Liver (tissue), 9 donors: Measurements from ENCODE around the gene CRACR2B. TPM values are rescaled to one million over a fixed set of nuclear protein-coding genes. Genes with fewer than 3 reads are reported as not detected.
A peak's percentile ranks its signal among the peaks of the same experiment; 100 is the strongest.

Source experiments
- DNase-seq: peaks from one replicate; pipeline ENCODE4 v3.0.0-alpha.2; 2017; ENCODE audit warnings: low spot score
- H3K27ac ChIP-seq, 2 donors: one replicate each; pipeline ENCODE4 v1.7.0; 2013; ENCODE audit warnings: inconsistent platforms in 2 of 2, low read length in 2 of 2, control low read depth in 1 of 2, low read depth in 1 of 2, mild to moderate bottlenecking in 1 of 2
- H3K27me3 ChIP-seq, 4 donors: one replicate each; pipeline versions ENCODE4 v1.6.1 to v1.7.0; 2013; ENCODE audit warnings: low read length in 3 of 4, inconsistent platforms in 1 of 4, mild to moderate bottlenecking in 1 of 4, moderate library complexity in 1 of 4; ENCODE audit not compliant: control insufficient read depth in 4 of 4, insufficient read depth in 4 of 4
- H3K36me3 ChIP-seq, 4 donors: one replicate each; pipeline versions ENCODE4 v1.6.1 to v1.7.0; 2013; ENCODE audit warnings: low read length in 3 of 4, mild to moderate bottlenecking in 3 of 4, low read depth in 1 of 4, moderate library complexity in 1 of 4; ENCODE audit not compliant: control insufficient read depth in 4 of 4, insufficient read depth in 3 of 4
- H3K4me1 ChIP-seq, 4 donors: one replicate each; pipeline versions ENCODE4 v1.6.1 to v1.7.0; 2013; ENCODE audit warnings: low read length in 3 of 4, mild to moderate bottlenecking in 3 of 4, moderate library complexity in 1 of 4; ENCODE audit not compliant: control insufficient read depth in 4 of 4, insufficient read depth in 4 of 4
- H3K4me3 ChIP-seq, 3 donors: one replicate each; pipeline versions ENCODE4 v1.6.1 to v1.7.0; 2013; ENCODE audit warnings: low read length in 3 of 3, control low read depth in 1 of 3, low read depth in 1 of 3, mild to moderate bottlenecking in 1 of 3
- H3K9ac ChIP-seq, 2 donors: one replicate each; pipeline ENCODE4 v1.7.0; 2013; ENCODE audit warnings: low read length in 2 of 2, mild to moderate bottlenecking in 2 of 2, moderate library complexity in 2 of 2, control low read depth in 1 of 2, low read depth in 1 of 2
- H3K9me3 ChIP-seq, 4 donors: one replicate each; pipeline versions ENCODE4 v1.6.1 to v1.7.0; 2013; ENCODE audit warnings: low read length in 3 of 4; ENCODE audit not compliant: control insufficient read depth in 4 of 4
- EGR1 ChIP-seq, 2 donors: IDR thresholded peaks; 2 replicates each; pipeline ENCODE4 v1.6.1; 2016 to 2018; ENCODE audit warnings: antibody characterized with exemption in 2 of 2, low read depth in 2 of 2
- FOXA2 ChIP-seq: IDR thresholded peaks from 2 replicates; pipeline ENCODE4 v1.6.1; 2016; ENCODE audit warnings: antibody characterized with exemption
- GABPA ChIP-seq, 2 donors: IDR thresholded peaks in 1 of 2; conservative IDR thresholded peaks in 1 of 2; 2 replicates each; pipeline ENCODE4 v1.6.1; 2016; ENCODE audit warnings: antibody characterized with exemption in 2 of 2, mild to moderate bottlenecking in 1 of 2, moderate library complexity in 1 of 2
- HNF4A ChIP-seq, 2 donors: conservative IDR thresholded peaks; 2 replicates each; pipeline ENCODE4 v1.6.1; 2016; ENCODE audit warnings: antibody characterized with exemption in 2 of 2, mild to moderate bottlenecking in 2 of 2
- HNF4G ChIP-seq: IDR thresholded peaks from 2 replicates; pipeline ENCODE4 v1.6.1; 2016; ENCODE audit warnings: antibody characterized with exemption
- JUND ChIP-seq, 2 donors: IDR thresholded peaks; 2 replicates each; pipeline ENCODE4 v1.6.1; 2016; ENCODE audit warnings: antibody characterized with exemption in 2 of 2
- NR2F2 ChIP-seq: IDR thresholded peaks from 2 replicates; pipeline ENCODE4 v1.6.1; 2016; ENCODE audit warnings: antibody characterized with exemption
- RAD21 ChIP-seq, 2 donors: IDR thresholded peaks; 2 replicates each; pipeline ENCODE4 v1.6.1; 2016; ENCODE audit warnings: antibody characterized with exemption in 2 of 2, mild to moderate bottlenecking in 2 of 2
- RXRA ChIP-seq, 2 donors: IDR thresholded peaks; 2 replicates each; pipeline ENCODE4 v1.6.1; 2017 to 2018; ENCODE audit warnings: antibody characterized with exemption in 2 of 2, mild to moderate bottlenecking in 1 of 2
- SP1 ChIP-seq: IDR thresholded peaks from 2 replicates; pipeline ENCODE4 v1.6.1; 2018; ENCODE audit warnings: antibody characterized with exemption, mild to moderate bottlenecking
- YY1 ChIP-seq: IDR thresholded peaks from 2 replicates; pipeline ENCODE4 v1.6.1; 2016; ENCODE audit warnings: antibody characterized with exemption, mild to moderate bottlenecking
- WGBS: extraction: QIAGEN DNeasy Blood & Tissue Kit; methylation state at CpG from one replicate; pipeline ENCODE4 v1.1.7; 2013; 5-methylcytosine and 5-hydroxymethylcytosine counted together
- polyA plus RNA-seq, 2 donors: library from polyadenylated mRNA; stranded (reverse) in 1 of 2; unstranded in 1 of 2; fragments of 200-250 nt in 1 of 2; fragments of >200 nt in 1 of 2; fragmentation: Nextera tagmentation in 1 of 2; extraction: Ambion mirVana in 1 of 2; gene quantifications; one replicate each; pipeline versions ENCODE4 v1.2.1 to v1.2.3, GENCODE V29; 2013 to 2015
- total RNA-seq, 2 donors: library from RNA; depleted of rRNA; stranded (reverse); fragments of >200 nt; gene quantifications; one replicate each; pipeline ENCODE4 v1.2.3, GENCODE V29; 2014
- TF ChIP-seq, protein P1 (sequence below): IDR thresholded peaks from 2 replicates; pipeline ENCODE4 v1.6.1; 2016; ENCODE audit warnings: antibody characterized with exemption, mild to moderate bottlenecking
- TF ChIP-seq, protein P2 (sequence below): IDR thresholded peaks from 2 replicates; pipeline ENCODE4 v1.6.1; 2016; ENCODE audit warnings: antibody characterized with exemption
- TF ChIP-seq, protein P3 (sequence below): IDR thresholded peaks from 2 replicates; pipeline ENCODE4 v1.6.1; 2016; ENCODE audit warnings: antibody characterized with exemption
- TF ChIP-seq, protein P4 (sequence below): fragments of 150-350 bp; IDR thresholded peaks from 2 replicates; pipeline ENCODE4 v1.5.1; 2017; ENCODE audit warnings: improper control_type of control experiment, low read depth, low read length; ENCODE audit not compliant: missing input control
- donor health status: healthy.
- donor health status: healthy.
- donor health status: healthy.
- donor health status: healthy.
- donor health status: healthy.

Gene CRACR2B
- total and polyA plus RNA-seq, 4 donors = 0.14 to 2.9 (median 2.2) TPM

DNA sequence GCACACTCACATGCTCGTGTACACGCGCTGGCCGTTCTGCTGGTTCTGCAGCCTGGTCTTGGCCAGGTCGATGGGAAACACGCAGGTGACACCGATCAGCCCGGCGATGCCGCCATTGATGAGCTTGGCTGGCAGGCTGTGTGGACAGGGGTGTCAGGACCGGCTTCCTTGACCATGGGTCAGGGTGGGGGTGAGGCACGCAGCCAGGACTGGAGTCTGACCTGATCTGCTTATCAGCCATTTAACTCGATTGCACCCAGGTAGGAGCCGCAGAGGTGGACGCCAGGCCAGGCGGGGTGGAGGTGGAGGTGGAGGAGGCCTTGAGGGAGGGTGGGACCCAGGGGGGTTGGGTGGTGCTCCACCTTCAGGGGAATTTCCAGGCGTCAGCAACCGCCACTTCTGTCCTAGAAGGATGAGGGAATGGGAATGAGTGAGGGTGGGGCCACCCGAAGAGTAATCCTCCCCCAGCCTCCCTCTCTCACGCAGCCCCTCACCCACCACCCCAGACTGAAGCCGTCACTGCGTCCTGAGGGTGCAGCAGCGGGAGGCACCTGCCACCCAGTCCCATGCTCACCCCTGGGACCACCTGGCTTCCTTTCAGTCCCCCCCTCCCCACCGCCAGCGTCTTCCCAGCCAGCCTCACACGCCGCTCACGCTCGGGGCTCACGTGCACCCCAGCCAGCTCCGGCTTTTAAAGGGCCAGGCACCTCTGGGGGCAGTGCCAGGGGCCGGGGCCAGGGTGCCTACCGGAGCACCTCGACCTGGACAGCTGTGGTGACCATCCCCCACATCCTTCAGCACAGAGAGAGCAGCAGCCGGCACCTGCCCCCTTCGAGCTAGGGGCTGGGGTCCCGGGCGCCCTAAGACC, 32.7 kb upstream of the CRACR2B start:
- TF ChIP-seq SP1 (no peak), RXRA (IDR thresholded peaks at IDR 0.05) (no peak), HNF4G (no peak), GABPA (IDR thresholded peaks at IDR 0.05 in 1 of 2, conservative IDR thresholded peaks at IDR 0.05 in 1 of 2) (no peak), JUND (IDR thresholded peaks at IDR 0.05) (no peak), NR2F2 (no peak), FOXA2 (no peak), YY1 (no peak), HNF4A (conservative IDR thresholded peaks at IDR 0.05) (no peak), RAD21 (IDR thresholded peaks at IDR 0.05) (no peak), EGR1 (IDR thresholded peaks at IDR 0.05; ENCODE audit: low read depth in 2 of 2) (no peak)
- TF ChIP-seq, protein P1, sequence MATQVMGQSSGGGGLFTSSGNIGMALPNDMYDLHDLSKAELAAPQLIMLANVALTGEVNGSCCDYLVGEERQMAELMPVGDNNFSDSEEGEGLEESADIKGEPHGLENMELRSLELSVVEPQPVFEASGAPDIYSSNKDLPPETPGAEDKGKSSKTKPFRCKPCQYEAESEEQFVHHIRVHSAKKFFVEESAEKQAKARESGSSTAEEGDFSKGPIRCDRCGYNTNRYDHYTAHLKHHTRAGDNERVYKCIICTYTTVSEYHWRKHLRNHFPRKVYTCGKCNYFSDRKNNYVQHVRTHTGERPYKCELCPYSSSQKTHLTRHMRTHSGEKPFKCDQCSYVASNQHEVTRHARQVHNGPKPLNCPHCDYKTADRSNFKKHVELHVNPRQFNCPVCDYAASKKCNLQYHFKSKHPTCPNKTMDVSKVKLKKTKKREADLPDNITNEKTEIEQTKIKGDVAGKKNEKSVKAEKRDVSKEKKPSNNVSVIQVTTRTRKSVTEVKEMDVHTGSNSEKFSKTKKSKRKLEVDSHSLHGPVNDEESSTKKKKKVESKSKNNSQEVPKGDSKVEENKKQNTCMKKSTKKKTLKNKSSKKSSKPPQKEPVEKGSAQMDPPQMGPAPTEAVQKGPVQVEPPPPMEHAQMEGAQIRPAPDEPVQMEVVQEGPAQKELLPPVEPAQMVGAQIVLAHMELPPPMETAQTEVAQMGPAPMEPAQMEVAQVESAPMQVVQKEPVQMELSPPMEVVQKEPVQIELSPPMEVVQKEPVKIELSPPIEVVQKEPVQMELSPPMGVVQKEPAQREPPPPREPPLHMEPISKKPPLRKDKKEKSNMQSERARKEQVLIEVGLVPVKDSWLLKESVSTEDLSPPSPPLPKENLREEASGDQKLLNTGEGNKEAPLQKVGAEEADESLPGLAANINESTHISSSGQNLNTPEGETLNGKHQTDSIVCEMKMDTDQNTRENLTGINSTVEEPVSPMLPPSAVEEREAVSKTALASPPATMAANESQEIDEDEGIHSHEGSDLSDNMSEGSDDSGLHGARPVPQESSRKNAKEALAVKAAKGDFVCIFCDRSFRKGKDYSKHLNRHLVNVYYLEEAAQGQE = no peak
- TF ChIP-seq, protein P2, sequence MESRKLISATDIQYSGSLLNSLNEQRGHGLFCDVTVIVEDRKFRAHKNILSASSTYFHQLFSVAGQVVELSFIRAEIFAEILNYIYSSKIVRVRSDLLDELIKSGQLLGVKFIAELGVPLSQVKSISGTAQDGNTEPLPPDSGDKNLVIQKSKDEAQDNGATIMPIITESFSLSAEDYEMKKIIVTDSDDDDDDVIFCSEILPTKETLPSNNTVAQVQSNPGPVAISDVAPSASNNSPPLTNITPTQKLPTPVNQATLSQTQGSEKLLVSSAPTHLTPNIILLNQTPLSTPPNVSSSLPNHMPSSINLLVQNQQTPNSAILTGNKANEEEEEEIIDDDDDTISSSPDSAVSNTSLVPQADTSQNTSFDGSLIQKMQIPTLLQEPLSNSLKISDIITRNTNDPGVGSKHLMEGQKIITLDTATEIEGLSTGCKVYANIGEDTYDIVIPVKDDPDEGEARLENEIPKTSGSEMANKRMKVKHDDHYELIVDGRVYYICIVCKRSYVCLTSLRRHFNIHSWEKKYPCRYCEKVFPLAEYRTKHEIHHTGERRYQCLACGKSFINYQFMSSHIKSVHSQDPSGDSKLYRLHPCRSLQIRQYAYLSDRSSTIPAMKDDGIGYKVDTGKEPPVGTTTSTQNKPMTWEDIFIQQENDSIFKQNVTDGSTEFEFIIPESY = no peak
- TF ChIP-seq, protein P3, sequence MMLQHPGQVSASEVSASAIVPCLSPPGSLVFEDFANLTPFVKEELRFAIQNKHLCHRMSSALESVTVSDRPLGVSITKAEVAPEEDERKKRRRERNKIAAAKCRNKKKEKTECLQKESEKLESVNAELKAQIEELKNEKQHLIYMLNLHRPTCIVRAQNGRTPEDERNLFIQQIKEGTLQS = no peak
- TF ChIP-seq, protein P4, sequence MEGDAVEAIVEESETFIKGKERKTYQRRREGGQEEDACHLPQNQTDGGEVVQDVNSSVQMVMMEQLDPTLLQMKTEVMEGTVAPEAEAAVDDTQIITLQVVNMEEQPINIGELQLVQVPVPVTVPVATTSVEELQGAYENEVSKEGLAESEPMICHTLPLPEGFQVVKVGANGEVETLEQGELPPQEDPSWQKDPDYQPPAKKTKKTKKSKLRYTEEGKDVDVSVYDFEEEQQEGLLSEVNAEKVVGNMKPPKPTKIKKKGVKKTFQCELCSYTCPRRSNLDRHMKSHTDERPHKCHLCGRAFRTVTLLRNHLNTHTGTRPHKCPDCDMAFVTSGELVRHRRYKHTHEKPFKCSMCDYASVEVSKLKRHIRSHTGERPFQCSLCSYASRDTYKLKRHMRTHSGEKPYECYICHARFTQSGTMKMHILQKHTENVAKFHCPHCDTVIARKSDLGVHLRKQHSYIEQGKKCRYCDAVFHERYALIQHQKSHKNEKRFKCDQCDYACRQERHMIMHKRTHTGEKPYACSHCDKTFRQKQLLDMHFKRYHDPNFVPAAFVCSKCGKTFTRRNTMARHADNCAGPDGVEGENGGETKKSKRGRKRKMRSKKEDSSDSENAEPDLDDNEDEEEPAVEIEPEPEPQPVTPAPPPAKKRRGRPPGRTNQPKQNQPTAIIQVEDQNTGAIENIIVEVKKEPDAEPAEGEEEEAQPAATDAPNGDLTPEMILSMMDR = no peak
- H3K27ac ChIP-seq = peak overlapping the region; percentile 97 to 98
- H3K27me3 ChIP-seq = no peaks in the 10 kb centered on the region
- peaks cover 11 to 47% (median 29%) of the 10 kb centered on the region in 4 donors for H3K4me1 ChIP-seq
- peaks cover 0 to 11% (median 6%) of the 10 kb centered on the region in 4 donors for H3K36me3 ChIP-seq
- DNase-seq = no peak
- peak overlapping the region in 1 of 2 donors; percentile 22 for H3K9ac ChIP-seq
- H3K9me3 ChIP-seq = no peaks in the 10 kb centered on the region
- H3K4me3 ChIP-seq = peak overlapping the region; percentile 45 to 83 (median 77)
- WGBS = 34% methylated on average over 38 of the region's 38 CpGs
